GM12878 (cell line): ENCODE measurements around the gene HDX. TPM values are rescaled to one million over a fixed set of nuclear protein-coding genes. Genes with fewer than 3 reads are reported as not detected.

Experiments used
- ATAC-seq: fragments of 200-7000 bp; cut with Tn5 transposase; 3 replicates; pipeline ENCODE4 v1.9.1; 2020; ENCODE audit warnings: mild to moderate bottlenecking, moderate library complexity
- BruUV-seq: library from RNA; stranded (reverse); fragments of 400-500 nt; replicated peaks from 2 replicates; lab custom pipeline; 2021; lab: Mats Ljungman, UMichigan
- CTCF ChIA-PET: fragments of 300-600 bp; sonication (Branson Sonifier 250); formaldehyde crosslinking; extraction: SDS; loops from one replicate; lab custom pipeline; 2021; ENCODE audit warnings: inconsistent platforms; lab: Yijun Ruan, JAX
- POLR2A ChIA-PET: fragments of 350-600 bp; formaldehyde crosslinking; extraction: SDS; loops from one replicate; lab custom pipeline; 2021; ENCODE audit warnings: inconsistent platforms; lab: Charles Lee
- RAD21 ChIA-PET: fragments of 300-600 bp; sonication (Branson Sonifier 250); formaldehyde crosslinking; loops from one replicate; lab custom pipeline; 2023; ENCODE audit warnings: antibody characterized with exemption; ENCODE audit not compliant: unreplicated experiment; lab: Charles Lee
- SMC1A ChIA-PET: fragments of 300-600 bp; sonication (Branson Sonifier 250); formaldehyde crosslinking; loops from one replicate; lab custom pipeline; 2023; ENCODE audit not compliant: unreplicated experiment, uncharacterized antibody; lab: Charles Lee
- DNase-seq: peaks from one replicate; pipeline ENCODE4 v3.0.0-alpha.2; 2011; ENCODE audit warnings: low read depth, low spot score
- FAIRE-seq: peaks from 3 replicates; lab custom pipeline; 2011; peaks lifted over from hg19 to GRCh38; lab: Jason Lieb, UNC
- H2AFZ ChIP-seq: 2 replicates; pipeline ENCODE4 v1.6.0; 2011; ENCODE audit warnings: low read depth, low read length, control low read depth; ENCODE audit not compliant: control insufficient read depth
- H3K27ac ChIP-seq: 2 replicates; pipeline ENCODE4 v1.5.1; 2011; ENCODE audit warnings: control low read depth; ENCODE audit not compliant: control insufficient read depth, insufficient read depth
- H3K27me3 ChIP-seq, 2 experiments: replicated peaks in 1 of 2; 2 replicates each; pipeline versions ENCODE4 v1.6.0 to v1.6.1; 2011; ENCODE audit warnings: low read length in 1 of 2; ENCODE audit not compliant: control insufficient read depth in 2 of 2, insufficient read depth in 2 of 2
- H3K36me3 ChIP-seq, 2 experiments: 2 replicates each; pipeline ENCODE4 v1.5.1; 2011; ENCODE audit warnings: low read length in 1 of 2; ENCODE audit not compliant: control insufficient read depth in 2 of 2, insufficient read depth in 2 of 2
- H3K4me1 ChIP-seq: 2 replicates; pipeline ENCODE4 v1.6.1; 2011; ENCODE audit warnings: mild to moderate bottlenecking, low read length, moderate library complexity, mixed read lengths; ENCODE audit not compliant: control insufficient read depth, insufficient read depth
- H3K4me2 ChIP-seq: 2 replicates; pipeline ENCODE4 v1.6.0; 2011; ENCODE audit warnings: control low read depth; ENCODE audit not compliant: control insufficient read depth, insufficient read depth
- H3K4me3 ChIP-seq: fragments of 200-600 bp; sonication (generic); 2 replicates; pipeline ENCODE4 v1.5.1; 2016
- H3K79me2 ChIP-seq: 2 replicates; pipeline ENCODE4 v1.6.0; 2011; ENCODE audit warnings: low read length; ENCODE audit not compliant: control insufficient read depth, insufficient read depth
- H3K9ac ChIP-seq: 2 replicates; pipeline ENCODE4 v1.8.0; 2011; ENCODE audit warnings: low read length, control low read depth, mixed read lengths; ENCODE audit not compliant: control insufficient read depth, insufficient read depth
- H3K9me3 ChIP-seq: replicated peaks from 3 replicates; pipeline ENCODE4 v1.5.1; 2011; ENCODE audit warnings: mild to moderate bottlenecking, low read length; ENCODE audit not compliant: control insufficient read depth, insufficient read depth
- H4K20me1 ChIP-seq: 2 replicates; pipeline ENCODE4 v1.6.0; 2011; ENCODE audit not compliant: control insufficient read depth, insufficient read depth
- ASH2L ChIP-seq: fragments of 300-600, 200-600 bp; sonication (generic); IDR thresholded peaks from 2 replicates; pipeline ENCODE4 v1.6.1; 2017; ENCODE audit warnings: low read depth, mild to moderate bottlenecking, borderline replicate concordance
- CREB1 ChIP-seq: IDR thresholded peaks from 2 replicates; pipeline ENCODE4 v1.6.1; 2012; ENCODE audit warnings: low read depth, mild to moderate bottlenecking, inconsistent platforms
- FOXM1 ChIP-seq: IDR thresholded peaks from 2 replicates; pipeline ENCODE4 v1.6.1; 2012; ENCODE audit warnings: low read depth, mild to moderate bottlenecking, inconsistent platforms, low read length, moderate library complexity
- JUND ChIP-seq: IDR thresholded peaks from 2 replicates; pipeline ENCODE4 v1.6.1; 2012; ENCODE audit warnings: low read depth, mild to moderate bottlenecking, low read length, improper control_type of control experiment, moderate library complexity
- MTA3 ChIP-seq: IDR thresholded peaks from 2 replicates; pipeline ENCODE4 v1.6.1; 2012; ENCODE audit warnings: low read length, inconsistent platforms, borderline replicate concordance
- POLR2AphosphoS2 ChIP-seq: IDR thresholded peaks from 2 replicates; pipeline ENCODE4 v1.6.1; 2011; ENCODE audit warnings: low read depth, mild to moderate bottlenecking, low read length, improper control_type of control experiment, moderate library complexity
- RUNX3 ChIP-seq: IDR thresholded peaks from 2 replicates; pipeline ENCODE4 v1.6.1; 2012; ENCODE audit warnings: low read length, inconsistent platforms
- SREBF2 ChIP-seq: IDR thresholded peaks from 2 replicates; pipeline ENCODE4 v1.6.1; 2012; ENCODE audit warnings: mild to moderate bottlenecking, low read length
- WGBS: methylation state at CpG from one replicate; pipeline ENCODE4 v1.1.6; 2016; ENCODE audit warnings: low lambda C conversion rate; ENCODE audit not compliant: insufficient replicate concordance, insufficient coverage; ENCODE audit errors: missing lambda C conversion rate; 5-methylcytosine and 5-hydroxymethylcytosine counted together
- in situ Hi-C: fragments of 300-500 bp; cut with MboI; formaldehyde crosslinking; loops from 9 replicates; pipeline ENCODE4 v1.14.3; 2018; ENCODE audit warnings: mixed read lengths
- intact Hi-C: fragments of 100-400 bp; cut with micrococcal nuclease; formaldehyde crosslinking; loops from one replicate; pipeline ENCODE4 v1.14.2; 2022; ENCODE audit not compliant: unreplicated experiment
- polyA plus RNA-seq, 11 experiments: library from polyadenylated mRNA; depleted of rRNA in 4 of 11; unstranded in 6 of 11; stranded (reverse) in 5 of 11; fragments of >200 nt; fragmentation: Nextera tagmentation in 4 of 11; fragmentation: Illumina TruSeq in 1 of 11; extraction: Ambion mirVana in 4 of 11; extraction: Trizol in 1 of 11; gene quantifications; 1 replicate in 1 of 11; 2 replicates in 10 of 11; pipeline versions ENCODE4 v1.2.1 to v1.2.3, GENCODE V29; 2011 to 2016; ENCODE audit warnings: inconsistent platforms in 2 of 11, missing spikeins in 2 of 11, low read depth in 1 of 11
- total RNA-seq, 4 experiments: library from RNA; depleted of rRNA in 3 of 4; stranded (reverse); fragments of >200 nt in 3 of 4; fragmentation: Illumina TruSeq in 1 of 4; extraction: Trizol in 1 of 4; gene quantifications; 2 replicates each; pipeline versions ENCODE4 v1.2.1 to v1.2.3, GENCODE V29; 2013 to 2021
- TF ChIP-seq, protein P1 (sequence below): fragments of 450-650 bp; IDR thresholded peaks from 2 replicates; pipeline ENCODE4 v1.6.1; 2016; ENCODE audit warnings: mild to moderate bottlenecking, moderate library complexity, borderline replicate concordance
- TF ChIP-seq, protein P2 (sequence below): fragments of 450-650 bp; IDR thresholded peaks from 2 replicates; pipeline ENCODE4 v1.6.1; 2017; ENCODE audit warnings: mild to moderate bottlenecking, moderate library complexity
- TF ChIP-seq, protein P3 (sequence below): fragments of 450-650 bp; conservative IDR thresholded peaks from 2 replicates; pipeline ENCODE4 v1.6.1; 2017; ENCODE audit warnings: mild to moderate bottlenecking, moderate library complexity

HDX gene
- total and polyA plus RNA-seq, 10 of the 15 experiments (the other 5 are each of a cell fraction or from before 2014, with no cell fraction given), result 2.9 to 8.6 (median 6.3) TPM; not detected in 1

DNA sequence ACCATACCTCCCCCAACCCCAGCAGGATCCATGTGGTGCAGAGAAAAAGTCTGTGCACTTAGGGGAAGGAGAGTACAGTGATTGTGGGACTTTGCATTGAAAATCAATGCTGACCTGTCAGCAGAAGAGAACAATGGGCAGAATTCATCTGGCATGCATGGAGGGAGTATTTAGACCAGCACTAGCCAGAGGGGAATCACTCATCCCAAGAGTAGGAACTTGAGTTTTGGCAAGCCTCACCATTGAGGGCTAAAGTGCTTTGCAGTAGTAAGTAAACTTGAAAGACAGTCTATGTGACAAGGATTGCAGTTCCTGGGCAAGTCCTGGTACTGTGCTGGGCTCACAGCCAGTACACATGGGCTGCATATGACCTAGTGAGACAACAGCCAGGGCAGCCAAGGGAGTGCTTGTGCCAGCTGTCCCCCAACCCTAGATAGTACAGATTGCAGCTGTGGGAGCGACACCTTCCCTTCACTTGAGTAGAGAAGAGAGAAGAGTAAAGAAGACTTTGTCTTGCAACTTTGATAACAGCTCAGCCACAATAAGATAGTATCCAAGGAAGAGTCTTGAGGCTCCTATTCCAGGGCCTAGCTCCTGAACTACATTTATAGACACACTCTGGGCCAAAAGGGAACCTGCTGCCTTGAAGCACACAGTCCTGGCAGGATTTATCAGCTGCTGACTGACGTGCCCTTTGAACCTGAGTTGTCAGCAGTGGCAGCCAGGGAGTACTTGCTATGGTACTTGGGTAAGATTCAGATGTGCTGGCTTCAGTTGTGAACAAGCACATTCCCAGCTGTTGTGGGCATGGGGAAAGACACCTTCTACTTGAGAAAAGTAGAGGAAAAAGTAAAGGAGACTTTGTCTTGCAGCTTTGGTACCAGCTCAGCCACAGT lies 48.7 kb downstream of the HDX start:
- CTCF ChIA-PET, result no interaction called here
- no peak overlapping the region for H3K27ac ChIP-seq
- intact Hi-C loops, result no loop called here
- no peaks in the 10 kb centered on the region for H3K9me3 ChIP-seq
- ATAC-seq (no peak), DNase-seq (no peak), FAIRE-seq (no peak)
- H2AFZ ChIP-seq, result no peak overlapping the region
- H3K4me1 ChIP-seq, result no peaks in the 10 kb centered on the region
- in situ Hi-C loops, result no loop called here
- BruUV-seq, result no TSS peak
- RAD21 ChIA-PET, result no interaction called here
- SMC1A ChIA-PET, result no interaction called here
- H4K20me1 ChIP-seq, result no peaks in the 10 kb centered on the region
- no peak overlapping the region for H3K4me2 ChIP-seq
- H3K9ac ChIP-seq, result no peak overlapping the region
- 32% methylated on average over 2 of the region's 2 CpGs for WGBS
- no peaks in the 10 kb centered on the region for H3K27me3 ChIP-seq
- POLR2A ChIA-PET, result no interaction called here
- no peaks in the 10 kb centered on the region for H3K36me3 ChIP-seq
- H3K79me2 ChIP-seq, result no peaks in the 10 kb centered on the region
- H3K4me3 ChIP-seq, result no peak overlapping the region
- TF ChIP-seq, protein P1, sequence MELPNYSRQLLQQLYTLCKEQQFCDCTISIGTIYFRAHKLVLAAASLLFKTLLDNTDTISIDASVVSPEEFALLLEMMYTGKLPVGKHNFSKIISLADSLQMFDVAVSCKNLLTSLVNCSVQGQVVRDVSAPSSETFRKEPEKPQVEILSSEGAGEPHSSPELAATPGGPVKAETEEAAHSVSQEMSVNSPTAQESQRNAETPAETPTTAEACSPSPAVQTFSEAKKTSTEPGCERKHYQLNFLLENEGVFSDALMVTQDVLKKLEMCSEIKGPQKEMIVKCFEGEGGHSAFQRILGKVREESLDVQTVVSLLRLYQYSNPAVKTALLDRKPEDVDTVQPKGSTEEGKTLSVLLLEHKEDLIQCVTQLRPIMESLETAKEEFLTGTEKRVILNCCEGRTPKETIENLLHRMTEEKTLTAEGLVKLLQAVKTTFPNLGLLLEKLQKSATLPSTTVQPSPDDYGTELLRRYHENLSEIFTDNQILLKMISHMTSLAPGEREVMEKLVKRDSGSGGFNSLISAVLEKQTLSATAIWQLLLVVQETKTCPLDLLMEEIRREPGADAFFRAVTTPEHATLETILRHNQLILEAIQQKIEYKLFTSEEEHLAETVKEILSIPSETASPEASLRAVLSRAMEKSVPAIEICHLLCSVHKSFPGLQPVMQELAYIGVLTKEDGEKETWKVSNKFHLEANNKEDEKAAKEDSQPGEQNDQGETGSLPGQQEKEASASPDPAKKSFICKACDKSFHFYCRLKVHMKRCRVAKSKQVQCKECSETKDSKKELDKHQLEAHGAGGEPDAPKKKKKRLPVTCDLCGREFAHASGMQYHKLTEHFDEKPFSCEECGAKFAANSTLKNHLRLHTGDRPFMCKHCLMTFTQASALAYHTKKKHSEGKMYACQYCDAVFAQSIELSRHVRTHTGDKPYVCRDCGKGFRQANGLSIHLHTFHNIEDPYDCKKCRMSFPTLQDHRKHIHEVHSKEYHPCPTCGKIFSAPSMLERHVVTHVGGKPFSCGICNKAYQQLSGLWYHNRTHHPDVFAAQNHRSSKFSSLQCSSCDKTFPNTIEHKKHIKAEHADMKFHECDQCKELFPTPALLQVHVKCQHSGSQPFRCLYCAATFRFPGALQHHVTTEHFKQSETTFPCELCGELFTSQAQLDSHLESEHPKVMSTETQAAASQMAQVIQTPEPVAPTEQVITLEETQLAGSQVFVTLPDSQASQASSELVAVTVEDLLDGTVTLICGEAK, result no peak
- TF ChIP-seq, protein P2, sequence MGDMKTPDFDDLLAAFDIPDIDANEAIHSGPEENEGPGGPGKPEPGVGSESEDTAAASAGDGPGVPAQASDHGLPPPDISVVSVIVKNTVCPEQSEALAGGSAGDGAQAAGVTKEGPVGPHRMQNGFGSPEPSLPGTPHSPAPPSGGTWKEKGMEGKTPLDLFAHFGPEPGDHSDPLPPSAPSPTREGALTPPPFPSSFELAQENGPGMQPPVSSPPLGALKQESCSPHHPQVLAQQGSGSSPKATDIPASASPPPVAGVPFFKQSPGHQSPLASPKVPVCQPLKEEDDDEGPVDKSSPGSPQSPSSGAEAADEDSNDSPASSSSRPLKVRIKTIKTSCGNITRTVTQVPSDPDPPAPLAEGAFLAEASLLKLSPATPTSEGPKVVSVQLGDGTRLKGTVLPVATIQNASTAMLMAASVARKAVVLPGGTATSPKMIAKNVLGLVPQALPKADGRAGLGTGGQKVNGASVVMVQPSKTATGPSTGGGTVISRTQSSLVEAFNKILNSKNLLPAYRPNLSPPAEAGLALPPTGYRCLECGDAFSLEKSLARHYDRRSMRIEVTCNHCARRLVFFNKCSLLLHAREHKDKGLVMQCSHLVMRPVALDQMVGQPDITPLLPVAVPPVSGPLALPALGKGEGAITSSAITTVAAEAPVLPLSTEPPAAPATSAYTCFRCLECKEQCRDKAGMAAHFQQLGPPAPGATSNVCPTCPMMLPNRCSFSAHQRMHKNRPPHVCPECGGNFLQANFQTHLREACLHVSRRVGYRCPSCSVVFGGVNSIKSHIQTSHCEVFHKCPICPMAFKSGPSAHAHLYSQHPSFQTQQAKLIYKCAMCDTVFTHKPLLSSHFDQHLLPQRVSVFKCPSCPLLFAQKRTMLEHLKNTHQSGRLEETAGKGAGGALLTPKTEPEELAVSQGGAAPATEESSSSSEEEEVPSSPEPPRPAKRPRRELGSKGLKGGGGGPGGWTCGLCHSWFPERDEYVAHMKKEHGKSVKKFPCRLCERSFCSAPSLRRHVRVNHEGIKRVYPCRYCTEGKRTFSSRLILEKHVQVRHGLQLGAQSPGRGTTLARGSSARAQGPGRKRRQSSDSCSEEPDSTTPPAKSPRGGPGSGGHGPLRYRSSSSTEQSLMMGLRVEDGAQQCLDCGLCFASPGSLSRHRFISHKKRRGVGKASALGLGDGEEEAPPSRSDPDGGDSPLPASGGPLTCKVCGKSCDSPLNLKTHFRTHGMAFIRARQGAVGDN, result no peak
- TF ChIP-seq ASH2L (no peak), CREB1 (no peak), SREBF2 (no peak), FOXM1 (no peak), JUND (no peak), RUNX3 (no peak), POLR2AphosphoS2 (no peak), MTA3 (no peak)
- TF ChIP-seq, protein P3, sequence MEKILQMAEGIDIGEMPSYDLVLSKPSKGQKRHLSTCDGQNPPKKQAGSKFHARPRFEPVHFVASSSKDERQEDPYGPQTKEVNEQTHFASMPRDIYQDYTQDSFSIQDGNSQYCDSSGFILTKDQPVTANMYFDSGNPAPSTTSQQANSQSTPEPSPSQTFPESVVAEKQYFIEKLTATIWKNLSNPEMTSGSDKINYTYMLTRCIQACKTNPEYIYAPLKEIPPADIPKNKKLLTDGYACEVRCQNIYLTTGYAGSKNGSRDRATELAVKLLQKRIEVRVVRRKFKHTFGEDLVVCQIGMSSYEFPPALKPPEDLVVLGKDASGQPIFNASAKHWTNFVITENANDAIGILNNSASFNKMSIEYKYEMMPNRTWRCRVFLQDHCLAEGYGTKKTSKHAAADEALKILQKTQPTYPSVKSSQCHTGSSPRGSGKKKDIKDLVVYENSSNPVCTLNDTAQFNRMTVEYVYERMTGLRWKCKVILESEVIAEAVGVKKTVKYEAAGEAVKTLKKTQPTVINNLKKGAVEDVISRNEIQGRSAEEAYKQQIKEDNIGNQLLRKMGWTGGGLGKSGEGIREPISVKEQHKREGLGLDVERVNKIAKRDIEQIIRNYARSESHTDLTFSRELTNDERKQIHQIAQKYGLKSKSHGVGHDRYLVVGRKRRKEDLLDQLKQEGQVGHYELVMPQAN, result no peak
